GM19238 (cell line): Measurements from ENCODE around the gene TCAIM.

Experiments
- DNase-seq: peaks from one replicate; pipeline ENCODE4 v3.0.0; 2011; ENCODE audit warnings: low spot score; ENCODE audit not compliant: insufficient read length

TCAIM gene, protein sequence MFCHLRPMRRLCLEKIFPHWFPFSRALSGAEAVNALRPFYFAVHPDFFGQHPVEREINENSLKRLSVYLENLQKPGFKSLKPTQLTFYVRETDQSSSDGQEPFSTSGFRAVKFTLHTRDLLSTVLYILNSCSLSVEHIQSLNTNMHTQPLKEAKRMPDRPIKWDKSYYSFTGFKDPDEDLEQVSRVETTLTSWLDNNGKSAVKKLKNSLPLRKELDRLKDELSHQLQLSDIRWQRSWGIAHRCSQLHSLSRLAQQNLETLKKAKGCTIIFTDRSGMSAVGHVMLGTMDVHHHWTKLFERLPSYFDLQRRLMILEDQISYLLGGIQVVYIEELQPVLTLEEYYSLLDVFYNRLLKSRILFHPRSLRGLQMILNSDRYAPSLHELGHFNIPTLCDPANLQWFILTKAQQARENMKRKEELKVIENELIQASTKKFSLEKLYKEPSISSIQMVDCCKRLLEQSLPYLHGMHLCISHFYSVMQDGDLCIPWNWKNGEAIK

DNA sequence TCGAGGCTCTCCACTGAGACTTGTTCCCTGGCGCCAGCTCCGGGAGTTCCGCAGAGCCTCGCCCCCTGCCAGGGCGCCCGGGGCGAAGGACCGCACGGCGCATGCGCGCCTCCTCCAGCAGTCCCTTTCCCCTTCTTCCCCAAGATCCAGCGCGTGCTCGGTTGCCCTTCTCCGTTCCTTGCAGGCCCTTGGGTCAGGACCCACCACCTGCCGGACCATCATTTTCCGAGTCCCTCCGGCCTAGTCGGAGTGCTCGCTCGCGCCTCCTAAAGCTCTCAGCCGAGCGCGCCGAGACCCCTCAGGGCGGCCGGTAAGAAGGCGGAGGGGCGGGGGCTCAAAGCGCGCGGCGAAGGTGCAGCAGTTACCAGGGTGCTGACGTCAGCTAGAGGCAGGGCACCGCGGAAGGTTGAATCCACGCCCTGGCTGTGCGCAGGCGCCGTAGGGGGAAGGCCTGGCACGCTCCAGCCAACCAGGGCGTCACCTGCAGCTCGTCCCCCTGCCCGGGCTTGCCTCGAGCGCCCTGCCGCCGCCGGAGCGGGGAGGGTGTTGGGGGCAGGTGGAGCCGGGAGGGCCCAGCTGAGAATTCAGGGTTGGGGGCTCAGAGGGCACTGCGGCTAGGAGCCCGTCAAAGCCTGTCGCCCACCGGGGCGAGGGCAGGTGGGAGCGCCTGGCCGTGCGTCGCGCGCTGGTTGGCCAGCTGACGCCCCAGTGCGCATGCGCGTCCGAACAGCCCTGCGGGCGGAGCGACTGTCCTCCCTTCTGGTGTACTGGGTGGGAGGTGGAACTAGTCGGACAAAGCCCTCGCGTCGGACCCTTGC lies at the start of gene TCAIM:
Gene TCAIM, plus strand, starts transcription at position 757 of the 818 bp plus-strand sequence. CDS start 16,017 bp downstream, outside the sequence.
- peak; percentile 94 for DNase-seq

DNA sequence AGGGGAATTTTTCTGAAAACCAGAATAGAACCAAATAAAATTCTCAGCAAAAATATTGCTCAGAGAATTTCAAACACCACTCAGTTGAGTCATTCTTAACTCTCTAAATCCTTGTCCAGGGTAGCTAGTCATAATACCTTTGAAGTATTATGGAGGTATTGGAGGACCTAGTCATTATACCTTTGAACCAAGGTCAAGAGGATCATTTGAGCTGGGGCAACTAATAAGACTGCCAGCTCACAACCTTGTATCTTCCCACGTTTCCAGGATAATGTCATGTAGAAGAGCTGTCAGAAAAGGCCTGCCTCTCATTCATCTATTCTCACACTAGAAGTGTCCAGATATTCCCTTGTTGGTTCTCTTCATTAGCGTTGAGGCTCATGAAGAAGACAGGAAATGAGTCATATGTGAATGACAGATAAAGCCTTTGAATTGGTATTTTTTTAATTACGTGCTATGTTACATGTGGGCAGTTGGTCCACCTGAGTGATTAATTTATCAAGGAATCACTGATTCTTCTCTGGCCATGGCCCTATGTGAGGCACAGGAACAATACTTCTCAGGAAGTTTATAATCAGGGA lies 48.6 kb upstream of the TCAIM start:
- DNase-seq: no peak

DNA sequence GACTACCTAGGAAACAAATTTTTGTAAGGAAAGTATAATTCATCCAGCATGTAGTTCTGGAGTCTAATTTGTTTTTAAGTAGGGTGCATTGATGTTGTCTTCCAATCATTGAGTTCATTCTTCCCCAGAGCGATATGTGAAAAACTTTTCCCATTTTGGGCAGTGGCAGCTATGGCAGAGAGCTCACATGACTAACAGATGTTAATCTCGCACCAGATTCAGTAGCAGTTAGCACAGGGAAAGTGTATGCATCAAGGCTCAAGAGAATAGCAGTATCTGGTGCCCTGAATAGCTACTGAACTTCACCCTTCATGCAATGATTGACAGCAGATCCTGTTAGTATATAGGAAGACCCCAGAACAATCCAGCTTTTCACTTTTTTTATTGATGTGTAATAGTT lies 46.3 kb upstream of the TCAIM start:
- no peak for DNase-seq

DNA sequence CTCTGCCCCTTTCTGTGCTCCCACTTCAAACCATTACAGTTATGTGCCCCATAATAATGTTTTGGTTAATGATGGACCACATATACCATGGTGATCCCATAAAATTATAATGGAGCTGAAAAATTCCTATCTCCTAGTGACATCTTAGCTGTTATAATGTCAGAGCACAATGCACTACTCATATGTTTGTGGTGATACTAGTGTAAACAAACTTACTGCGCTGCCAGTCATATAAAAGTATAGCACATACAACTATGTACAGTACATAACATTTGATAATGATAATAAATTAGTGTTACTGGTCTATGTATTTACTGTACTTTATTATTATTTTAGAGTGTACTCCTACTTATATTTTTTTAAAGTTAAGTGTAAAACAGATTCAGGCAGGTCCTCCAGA lies 45.6 kb upstream of the TCAIM start:
- no peak for DNase-seq

DNA sequence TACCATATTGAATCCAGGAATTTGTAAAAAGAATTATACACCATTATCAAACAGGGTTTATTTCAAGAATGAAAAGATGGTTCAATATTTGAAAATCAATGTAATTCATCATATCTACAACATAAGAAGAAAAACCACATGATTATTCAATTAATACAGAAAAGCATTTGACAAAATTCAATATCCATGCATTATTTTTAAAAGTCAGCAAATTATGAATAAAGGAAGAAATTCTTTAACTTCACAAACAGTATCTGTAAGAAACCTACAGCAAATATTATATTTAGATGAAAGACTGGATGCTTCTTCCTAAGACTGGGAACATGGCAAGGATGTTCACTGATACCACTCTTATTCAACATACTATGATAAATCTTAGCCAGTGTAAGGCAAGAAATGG lies 41.3 kb upstream of the TCAIM start:
- no peak for DNase-seq

DNA sequence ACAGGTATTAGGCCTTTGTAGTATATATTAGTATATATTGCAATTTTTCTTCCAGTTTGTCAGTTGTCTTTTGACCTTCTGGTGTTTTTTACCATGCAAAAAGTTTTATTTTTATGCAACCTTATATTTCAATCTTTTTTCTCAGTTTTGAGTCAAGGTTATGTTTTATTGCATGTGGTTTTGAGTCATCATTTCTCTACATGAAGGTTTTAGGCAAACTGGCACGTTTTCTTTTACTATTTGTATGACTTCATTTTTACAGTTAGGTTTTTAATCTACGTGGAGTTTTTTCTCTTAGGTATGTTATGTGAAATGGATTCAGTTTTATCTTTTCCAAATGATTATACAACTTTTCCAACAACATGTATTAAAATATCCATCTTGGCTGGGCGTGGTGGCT lies 36.8 kb upstream of the TCAIM start:
- DNase-seq: no peak

DNA sequence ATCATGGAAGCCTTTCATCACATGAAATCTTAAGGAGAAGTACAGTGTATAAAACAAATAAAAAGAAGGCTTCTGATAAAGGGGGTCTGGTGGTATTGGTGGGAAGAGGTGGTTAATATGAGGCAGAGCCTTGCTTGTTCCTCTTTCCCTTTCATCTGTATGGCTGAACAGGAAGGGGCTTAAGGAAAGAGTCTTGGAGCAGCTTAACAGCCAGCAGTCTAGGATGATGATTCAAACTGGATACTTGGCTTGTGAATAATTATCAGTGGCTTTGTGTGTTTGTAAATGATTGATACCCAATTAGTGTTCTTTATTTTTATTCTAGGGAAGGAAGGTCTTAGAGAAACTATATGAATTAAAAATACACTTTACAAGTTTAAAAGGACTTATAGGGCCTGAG lies 29.1 kb upstream of the TCAIM start:
- no peak for DNase-seq

DNA sequence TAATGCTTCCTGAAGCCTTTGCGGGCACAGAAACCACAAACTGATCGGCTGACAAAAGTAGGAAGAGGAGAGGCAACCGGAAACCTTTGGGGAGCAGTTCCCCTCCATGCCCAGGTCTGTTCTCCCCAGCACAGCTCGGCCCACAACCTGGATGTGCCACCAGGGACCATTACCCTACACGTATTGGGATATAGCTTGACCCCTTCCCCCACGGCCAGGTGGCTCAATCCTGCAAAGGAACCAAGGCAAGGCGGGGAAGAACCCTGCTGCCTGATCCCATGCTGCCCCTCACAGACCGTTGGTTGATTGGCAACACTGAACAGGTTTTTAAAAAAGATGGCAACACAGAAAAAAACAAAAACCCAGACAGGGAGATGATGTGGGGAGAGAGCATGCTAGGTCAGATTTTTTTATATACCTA lies 19.7 kb upstream of the TCAIM start:
- no peak for DNase-seq

DNA sequence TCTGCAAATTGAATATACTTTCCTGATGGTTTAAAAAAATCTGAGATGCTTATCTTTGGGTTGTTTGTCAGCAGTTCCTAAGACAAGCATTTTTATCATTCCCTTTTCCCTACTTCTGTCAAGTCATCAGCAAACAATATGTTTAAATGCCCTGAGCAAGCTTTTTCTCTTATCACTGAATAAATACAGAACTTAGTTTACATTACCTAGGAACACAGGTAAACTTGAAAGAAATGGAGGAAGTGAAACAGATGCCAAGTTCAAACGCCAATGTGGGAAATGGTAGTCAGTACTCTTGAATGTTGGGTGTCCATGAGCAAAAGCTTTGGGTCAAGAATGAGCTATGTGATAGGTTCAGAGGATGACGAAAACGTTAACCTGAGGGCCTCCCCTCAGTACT lies 17.2 kb upstream of the TCAIM start:
- DNase-seq: no peak

DNA sequence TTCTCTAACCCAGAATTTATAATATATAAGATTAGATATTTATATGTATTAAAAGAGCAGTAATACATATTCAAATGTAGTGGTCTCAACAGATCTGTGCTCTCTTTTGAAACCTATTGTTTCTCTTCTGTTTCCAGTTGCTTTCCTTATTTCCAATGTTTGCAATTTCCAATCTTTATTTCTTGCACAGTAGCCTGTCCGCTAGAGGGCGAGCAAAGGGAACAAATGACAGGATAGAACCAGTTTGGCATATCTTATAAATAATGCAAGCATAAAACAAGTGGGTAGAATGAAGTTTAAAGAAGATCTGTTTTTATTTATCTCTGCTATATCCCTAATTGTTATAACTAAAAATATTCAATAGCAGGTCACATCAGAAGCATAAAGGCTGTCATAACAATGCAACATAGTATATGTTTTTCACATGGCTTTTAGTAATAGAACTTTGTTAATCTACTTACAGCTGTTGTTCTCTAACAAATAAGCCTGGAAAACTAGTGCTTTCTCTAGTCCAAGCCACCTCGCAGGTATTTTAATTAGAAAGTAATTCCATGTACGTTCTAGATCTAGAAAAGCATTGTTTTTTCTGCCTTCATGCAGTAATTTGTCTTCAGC lies 15.1 kb upstream of the TCAIM start:
- DNase-seq: no peak

DNA sequence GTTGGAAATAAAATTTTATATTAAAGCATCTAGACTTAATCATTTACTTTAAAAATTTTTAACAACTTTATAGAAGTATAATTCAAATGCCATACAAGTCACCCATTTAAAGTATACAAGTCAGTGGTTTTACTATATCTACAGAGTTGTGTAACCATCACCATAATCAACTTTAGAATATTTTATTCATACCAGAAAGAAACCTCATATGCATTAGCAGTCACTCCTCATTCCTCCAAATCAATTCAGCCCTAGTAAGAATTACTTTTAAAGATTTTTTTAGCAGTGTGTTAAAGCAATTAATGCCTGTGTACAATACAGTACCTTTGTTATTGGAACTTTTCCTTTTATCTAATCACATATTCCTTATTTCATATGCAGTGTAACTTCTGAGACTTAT lies 14.0 kb upstream of the TCAIM start:
- no peak for DNase-seq

DNA sequence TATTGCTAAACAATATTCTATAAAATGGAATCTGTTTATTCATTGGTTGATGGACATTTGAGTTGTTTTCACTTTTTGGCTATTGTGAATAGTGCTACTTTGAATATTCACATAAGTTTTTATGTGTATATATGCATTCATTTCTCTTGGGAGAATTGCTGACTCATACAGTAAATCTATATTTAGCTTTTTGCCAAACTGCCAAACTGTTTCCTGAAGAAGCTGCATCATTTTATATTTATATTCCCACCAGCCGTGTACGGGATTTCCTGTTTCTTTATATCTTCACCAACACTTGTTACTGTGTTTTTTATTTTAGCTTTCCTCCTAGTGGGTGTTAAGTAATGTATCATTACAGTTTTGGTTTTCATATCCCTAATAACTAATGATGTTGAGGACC lies 12.5 kb upstream of the TCAIM start:
- DNase-seq: no peak

DNA sequence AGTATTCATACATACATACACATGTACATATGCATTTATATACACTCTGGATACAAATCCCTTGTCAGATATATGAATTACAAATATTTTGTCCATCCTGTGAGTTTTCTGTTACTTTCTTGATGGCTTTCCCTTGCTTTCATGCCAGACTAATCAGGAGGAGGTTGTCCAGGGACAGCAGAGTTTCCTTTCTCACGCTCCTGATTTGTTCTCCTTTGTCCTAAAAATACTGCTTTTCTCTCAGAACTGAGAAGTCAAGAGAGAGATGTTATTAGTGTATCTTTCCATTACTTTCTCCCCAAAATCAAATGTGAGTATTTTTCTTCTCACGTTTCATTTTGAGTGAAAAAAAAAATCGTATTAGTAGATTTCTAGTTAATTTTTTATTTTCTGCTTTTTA lies 12.1 kb upstream of the TCAIM start:
- no peak for DNase-seq

DNA sequence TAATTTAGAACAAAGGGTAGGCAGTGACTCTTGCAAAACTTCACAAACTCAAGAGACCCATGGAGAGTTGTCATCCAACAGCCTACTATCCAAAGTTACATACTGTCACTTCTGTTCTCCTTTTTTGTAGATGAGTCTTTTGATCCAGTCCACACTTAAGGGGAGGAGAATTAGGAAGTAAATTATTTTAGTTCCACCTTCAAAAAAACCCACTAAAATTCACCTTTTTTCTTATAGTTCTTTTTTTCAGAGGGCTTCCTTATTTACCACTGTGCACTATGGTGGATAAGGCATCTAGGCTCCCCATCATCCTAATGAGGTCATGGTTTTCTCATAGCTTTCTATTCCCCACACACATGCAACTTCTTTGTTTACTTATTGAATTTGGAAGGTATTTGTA lies 8.6 kb upstream of the TCAIM start:
- DNase-seq: no peak

DNA sequence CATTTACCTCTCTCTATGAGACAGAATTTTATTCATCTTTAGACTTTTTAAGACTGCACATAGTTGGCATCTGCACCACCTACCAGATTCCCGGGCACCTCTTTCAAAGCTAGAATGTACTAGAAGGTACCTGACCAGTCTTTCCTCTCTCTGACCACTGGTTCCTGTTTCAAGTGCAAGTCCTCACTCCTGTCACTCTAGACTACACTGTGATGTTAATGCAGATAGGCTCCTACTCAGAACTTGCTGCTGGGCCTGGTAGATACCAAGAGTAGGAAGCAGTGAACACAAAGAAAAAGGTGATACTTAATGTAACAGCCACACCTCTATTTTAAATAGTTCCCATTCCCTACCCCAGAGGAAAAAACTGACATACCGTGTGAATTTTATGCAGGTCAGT lies 8.1 kb upstream of the TCAIM start:
- DNase-seq: no peak

DNA sequence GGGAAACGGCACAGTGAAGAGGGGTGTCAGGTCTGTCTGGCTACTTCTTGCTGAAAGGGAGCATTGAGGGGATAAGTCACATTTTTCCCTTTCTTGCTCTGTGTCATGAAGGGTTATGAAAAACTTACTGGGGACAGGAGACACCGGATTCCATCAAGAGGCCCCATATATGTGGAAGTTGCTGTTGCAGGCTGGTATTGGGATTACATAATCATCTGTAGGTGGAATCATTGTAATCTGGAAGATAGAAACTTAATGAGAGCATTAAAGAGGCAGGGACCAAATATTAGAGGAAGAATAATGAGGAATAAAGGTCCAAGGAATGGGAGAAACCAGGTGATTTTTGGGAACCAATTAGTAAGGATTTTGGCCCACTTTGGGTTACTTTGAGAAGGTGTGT lies 4.2 kb upstream of the TCAIM start:
- DNase-seq: no peak

DNA sequence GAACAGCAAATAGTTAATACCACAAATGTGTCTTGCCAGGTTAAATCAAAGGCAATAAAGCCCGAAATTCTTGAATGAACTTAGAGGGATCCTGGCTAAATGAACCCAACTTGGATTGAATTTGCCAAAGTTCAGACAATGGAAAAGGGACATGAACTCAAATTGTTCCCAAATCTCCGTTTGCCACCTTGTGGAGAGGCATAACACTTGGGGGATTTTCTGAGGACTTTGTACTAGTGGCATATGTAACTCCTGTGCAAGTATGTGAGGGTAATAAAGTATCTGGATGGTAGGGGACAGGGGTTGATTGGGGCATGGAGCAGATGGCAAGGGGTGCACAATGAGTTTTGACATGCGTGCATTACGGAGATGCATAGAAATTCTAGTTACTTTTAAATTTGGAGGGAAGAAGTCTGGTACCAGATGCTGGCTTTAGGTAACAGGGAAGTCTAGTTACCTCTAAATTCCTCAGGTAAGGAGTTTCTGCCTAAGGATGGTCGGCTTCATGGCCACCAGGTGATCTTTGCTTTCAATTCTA lies 1.2 kb upstream of the TCAIM start:
- DNase-seq: no peak

DNA sequence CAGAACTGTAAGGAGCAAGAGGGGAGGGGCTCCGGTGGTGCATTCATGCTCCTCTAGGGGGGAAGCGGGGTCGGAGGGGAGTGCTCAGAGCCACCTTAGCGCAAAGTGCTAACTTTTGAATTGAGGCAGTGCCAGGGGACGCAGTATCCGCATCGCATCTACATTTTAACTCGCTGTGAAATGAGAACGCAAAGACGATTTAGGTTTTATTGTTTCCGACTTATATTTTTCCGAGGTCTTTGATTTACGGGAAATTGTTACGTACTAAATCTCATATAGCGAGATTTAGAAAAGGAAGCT lies 212 bp downstream of the TCAIM start:
- no peak for DNase-seq

DNA sequence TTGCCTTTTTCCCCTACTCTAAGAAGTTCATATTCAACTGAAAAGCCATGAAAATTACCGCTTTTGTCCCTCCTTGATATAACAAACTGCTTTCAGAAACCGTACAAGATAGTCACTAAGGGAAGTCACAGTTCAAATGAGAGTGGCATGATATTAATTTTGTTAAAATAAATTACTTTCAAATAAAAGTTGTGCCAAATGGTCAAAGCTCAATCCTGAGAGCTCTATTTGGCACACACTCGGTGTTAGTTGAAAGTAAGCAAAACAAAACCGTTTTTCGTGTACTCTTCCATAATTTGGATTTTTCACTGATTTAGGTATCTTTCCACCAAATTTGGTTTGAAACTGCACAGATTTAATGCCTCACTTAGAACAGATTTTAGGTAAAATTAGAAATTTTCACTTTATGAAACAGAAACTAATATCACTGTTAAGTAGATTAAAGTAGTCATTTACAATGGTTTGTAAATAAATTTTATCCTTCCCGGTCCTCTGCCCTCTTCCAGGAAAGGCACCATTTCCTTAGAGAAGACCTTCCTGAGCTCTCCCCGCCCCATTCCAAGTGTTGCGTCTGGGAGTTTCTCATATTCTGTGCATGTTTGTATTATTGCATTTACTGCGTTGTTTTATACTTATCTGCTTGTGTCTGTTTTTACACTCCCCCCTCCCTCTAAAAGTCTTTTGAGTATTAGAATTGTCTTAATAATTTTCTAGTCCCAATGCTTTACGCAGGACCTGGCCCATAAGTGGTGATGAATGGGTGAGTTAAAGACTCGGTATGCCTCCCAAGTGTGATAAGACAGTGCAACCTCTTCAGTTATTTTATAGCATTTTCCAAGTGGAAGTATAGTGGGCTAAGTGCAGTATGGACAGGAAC lies 853 bp downstream of the TCAIM start:
- DNase-seq: no peak

DNA sequence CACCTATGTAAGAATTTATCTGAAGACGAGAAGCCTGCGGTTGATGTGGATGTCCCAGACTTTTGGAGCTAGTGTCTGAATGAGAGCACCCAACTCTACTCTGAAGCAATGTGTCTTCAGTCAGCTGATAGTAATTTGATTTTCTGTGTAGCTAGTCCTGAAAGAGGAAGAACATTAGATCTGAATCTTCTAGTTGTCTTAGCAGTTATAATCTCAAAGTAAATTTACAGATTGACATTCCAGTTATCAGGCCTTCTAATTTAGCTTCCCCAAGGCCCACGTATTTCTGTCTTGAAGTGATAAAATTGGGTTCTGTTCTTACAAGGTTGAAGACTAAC lies 1.5 kb downstream of the TCAIM start:
- DNase-seq: no peak
